ENCODE results near the gene RSPRY1. TPM values are rescaled to one million over a fixed set of nuclear protein-coding genes. Genes with fewer than 3 reads are reported as not detected.

RSPRY1 gene
- total RNA-seq, 4 donors from 2014 or later: 22.7 to 40.6 (median 28.9) TPM

- no peak for TF ChIP-seq CTCF (IDR thresholded peaks at IDR 0.05)
- DNase-seq (ENCODE audit: low spot score): no peak
- no peak for ATAC-seq (ENCODE audit: low FRiP score)
These were observed 49.2 kb downstream of the RSPRY1 start for GRCh38 chr16:57235128-57236021.

GRCh38 chr16:57236022-57236350 lies 49.9 kb downstream of the RSPRY1 start:
- ATAC-seq (ENCODE audit: low FRiP score): no peak
- no peak for TF ChIP-seq CTCF (IDR thresholded peaks at IDR 0.05)
- no peak for DNase-seq (ENCODE audit: low spot score)

- no peak for DNase-seq (ENCODE audit: low spot score)
- ATAC-seq (ENCODE audit: low FRiP score): no peak
- TF ChIP-seq CTCF (IDR thresholded peaks at IDR 0.05): no peak
These were observed 52.6 kb downstream of the RSPRY1 start for GRCh38 chr16:57238682-57239081.

- DNase-seq (ENCODE audit: low spot score): no peak
- TF ChIP-seq CTCF (IDR thresholded peaks at IDR 0.05): no peak
- ATAC-seq (ENCODE audit: low FRiP score): no peak
These were observed 53.0 kb downstream of the RSPRY1 start for GRCh38 chr16:57239107-57239506.

- no peak for TF ChIP-seq CTCF (IDR thresholded peaks at IDR 0.05)
- no peak for ATAC-seq (ENCODE audit: low FRiP score)
These were observed 54.7 kb downstream of the RSPRY1 start for GRCh38 chr16:57240851-57241250.

GRCh38 chr16:57242650-57243049 lies 56.5 kb downstream of the RSPRY1 start:
- ATAC-seq (ENCODE audit: low FRiP score) (no peak), DNase-seq (ENCODE audit: low spot score) (no peak)
- no peak for TF ChIP-seq CTCF (IDR thresholded peaks at IDR 0.05)

More at GRCh38 chr16:57240851-57241250, 54.7 kb downstream of the RSPRY1 start:
- no peak for DNase-seq (ENCODE audit: low spot score)

- ATAC-seq (ENCODE audit: low FRiP score) (peak; percentile 65), DNase-seq (ENCODE audit: low spot score) (no peak)
- TF ChIP-seq CTCF (IDR thresholded peaks at IDR 0.05): no peak
These were observed 58.3 kb downstream of the RSPRY1 start for GRCh38 chr16:57244463-57244766.

Data from omental fat pad (tissue), 4 donors.